NCI-H526 treated with DMSO at 0.1 percent for 48 hours (cell line): ENCODE data around the gene BTG4.

ENCODE experiments used
- DNase-seq: peaks from one replicate; lab custom pipeline; 2025; lab: John Stamatoyannopoulos, UW

BTG4 gene

GRCh38 chr11:111490496-111490895 is 21.7 kb downstream of the BTG4 start:
- no peak for DNase-seq

GRCh38 chr11:111483431-111483830 is 28.8 kb downstream of the BTG4 start:
- no peak for DNase-seq

GRCh38 chr11:111479666-111480065 is 32.5 kb downstream of the BTG4 start:
- DNase-seq: no peak

GRCh38 chr11:111477898-111478297 is 34.3 kb downstream of the BTG4 start:
- no peak for DNase-seq

- no peak for DNase-seq
These were observed 35.2 kb downstream of the BTG4 start for GRCh38 chr11:111476956-111477355.

- no peak for DNase-seq
These were observed 35.8 kb downstream of the BTG4 start for GRCh38 chr11:111476366-111476765.

- no peak for DNase-seq
These were observed 37.8 kb downstream of the BTG4 start for GRCh38 chr11:111474432-111474831.

GRCh38 chr11:111472228-111472627 is 40.0 kb downstream of the BTG4 start:
- DNase-seq: no peak

- DNase-seq: no peak
These were observed 43.0 kb downstream of the BTG4 start for GRCh38 chr11:111469200-111469599.

GRCh38 chr11:111466615-111467014 is 45.6 kb downstream of the BTG4 start:
- DNase-seq: no peak

- DNase-seq: no peak
These were observed 46.8 kb downstream of the BTG4 start for GRCh38 chr11:111465400-111465799.

GRCh38 chr11:111463276-111463675 is 48.9 kb downstream of the BTG4 start:
- DNase-seq: no peak

GRCh38 chr11:111462329-111462728 is 49.9 kb downstream of the BTG4 start:
- no peak for DNase-seq

- no peak for DNase-seq
These were observed 50.5 kb downstream of the BTG4 start for GRCh38 chr11:111461460-111462235.

GRCh38 chr11:111460856-111461255 is 51.3 kb downstream of the BTG4 start:
- no peak for DNase-seq

GRCh38 chr11:111460340-111460739 is 51.8 kb downstream of the BTG4 start:
- no peak for DNase-seq

GRCh38 chr11:111459506-111460270 is 52.5 kb downstream of the BTG4 start:
- DNase-seq: no peak

- no peak for DNase-seq
These were observed 54.3 kb downstream of the BTG4 start for GRCh38 chr11:111457731-111458368.

GRCh38 chr11:111456859-111457730 is 55.1 kb downstream of the BTG4 start:
- no peak for DNase-seq

- no peak for DNase-seq
These were observed 55.9 kb downstream of the BTG4 start for GRCh38 chr11:111456086-111456858.
